EH (cell line): ENCODE measurements around the gene C12orf54.
"Not testable (repeated sequence)": the region's sequence is repeated elsewhere in the genome, so short reads cannot be mapped to it uniquely, and the experiment has no call there.

Source experiments
- DNase-seq: peaks from one replicate; pipeline ENCODE4 v3.0.0-alpha.2; 2015; ENCODE audit warnings: low read depth

C12orf54 gene

DNA sequence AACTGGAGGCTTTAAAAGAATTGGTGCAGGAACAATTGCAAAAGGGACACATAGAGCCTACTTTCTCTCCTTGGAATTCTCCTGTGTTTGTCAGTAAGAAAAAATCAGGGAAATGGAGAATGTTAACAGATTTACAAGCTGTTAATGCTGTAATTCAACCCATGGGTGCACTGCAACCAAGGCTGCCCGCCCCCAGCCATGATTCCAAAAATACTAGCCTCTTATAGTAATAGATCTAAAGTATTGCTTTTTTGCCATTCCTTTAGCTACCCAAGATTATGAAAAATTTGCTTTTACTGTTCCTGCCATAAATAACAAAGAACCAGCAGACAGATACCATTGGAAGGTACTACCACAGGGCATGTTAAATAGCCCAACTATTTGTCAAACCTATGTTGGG, 27.8 kb downstream of the C12orf54 start:
- no peak for DNase-seq

DNA sequence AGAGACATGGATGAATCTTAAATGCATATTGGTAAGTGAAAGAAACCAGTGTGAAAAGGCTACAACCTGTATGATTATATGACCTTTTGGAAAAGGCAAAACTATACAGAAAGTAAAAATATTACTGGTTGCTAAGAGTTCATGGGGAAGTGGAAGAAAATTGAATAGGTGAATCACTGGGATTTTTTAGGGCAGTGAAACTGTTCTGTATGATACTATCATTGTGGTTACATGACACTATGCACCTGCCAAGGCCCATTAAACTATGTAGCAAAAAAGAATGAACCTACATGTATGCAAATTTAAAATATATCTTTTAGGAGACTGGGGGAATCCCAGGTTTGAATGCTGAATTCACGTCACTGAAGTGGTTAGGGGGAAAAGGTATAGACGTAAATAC, 30.6 kb downstream of the C12orf54 start:
- DNase-seq = no peak

DNA sequence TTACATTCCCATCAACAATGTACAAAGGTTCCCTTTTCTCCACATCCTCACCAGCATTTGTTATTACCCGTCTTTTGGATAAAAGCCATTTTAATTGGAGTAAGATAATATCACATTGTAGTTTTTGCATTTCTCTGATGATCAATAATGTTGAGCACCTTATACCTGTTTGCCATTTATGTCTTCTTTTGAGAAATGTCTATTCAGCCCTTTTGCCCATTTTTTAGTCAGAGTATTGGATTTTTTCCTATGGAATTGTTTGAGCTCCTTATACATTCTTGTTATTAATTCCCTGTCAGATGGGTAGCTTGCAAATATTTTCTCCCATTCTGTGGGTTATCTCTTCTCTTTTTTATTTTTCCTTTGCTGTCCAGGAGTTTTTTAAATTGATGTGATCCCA, 32.4 kb downstream of the C12orf54 start:
- no peak for DNase-seq

DNA sequence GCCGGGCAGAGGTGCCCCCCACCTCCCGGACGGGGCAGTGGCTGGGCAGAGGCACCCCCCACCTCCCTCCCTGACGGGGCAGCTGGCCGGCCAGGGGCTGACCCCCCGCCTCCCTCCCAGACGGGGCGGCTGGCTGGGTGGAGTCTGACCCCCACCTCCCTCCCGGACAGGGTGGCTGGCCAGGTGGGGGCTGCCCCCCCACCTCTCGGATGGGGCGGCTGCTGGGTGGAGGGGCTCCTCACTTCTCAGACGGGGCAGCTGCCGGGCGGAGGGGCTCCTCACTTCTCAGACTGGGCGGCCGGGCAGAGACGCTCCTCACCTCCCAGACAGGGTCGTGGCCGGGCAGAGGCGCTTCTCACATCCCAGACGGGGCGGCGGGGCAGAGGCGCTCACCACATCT, 38.1 kb downstream of the C12orf54 start:
- not testable (repeated sequence) for DNase-seq

DNA sequence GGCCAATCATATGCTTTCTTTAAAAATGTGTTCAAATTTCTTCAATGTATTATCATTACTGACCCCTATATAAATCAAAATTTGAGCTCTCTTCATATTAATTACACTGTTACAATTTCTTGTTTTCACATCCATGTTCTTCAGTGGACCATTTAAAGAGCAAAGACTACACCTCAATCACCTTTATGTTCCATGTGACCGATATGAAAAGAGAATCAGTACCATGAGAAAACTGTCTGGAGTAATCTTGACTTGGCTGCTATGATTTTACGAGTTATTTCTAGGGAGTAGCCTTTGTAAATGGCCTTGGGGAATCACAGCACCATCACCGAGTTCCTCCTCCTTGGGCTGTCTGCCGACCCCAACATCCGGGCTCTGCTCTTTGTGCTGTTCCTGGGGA, 43.0 kb downstream of the C12orf54 start, which contains the start of gene OR8S1:
OR8S1 (plus strand) TSS at position 301 of the 400 bp plus-strand sequence; CDS start at position 301, 0 bp downstream.
- no peak for DNase-seq

DNA sequence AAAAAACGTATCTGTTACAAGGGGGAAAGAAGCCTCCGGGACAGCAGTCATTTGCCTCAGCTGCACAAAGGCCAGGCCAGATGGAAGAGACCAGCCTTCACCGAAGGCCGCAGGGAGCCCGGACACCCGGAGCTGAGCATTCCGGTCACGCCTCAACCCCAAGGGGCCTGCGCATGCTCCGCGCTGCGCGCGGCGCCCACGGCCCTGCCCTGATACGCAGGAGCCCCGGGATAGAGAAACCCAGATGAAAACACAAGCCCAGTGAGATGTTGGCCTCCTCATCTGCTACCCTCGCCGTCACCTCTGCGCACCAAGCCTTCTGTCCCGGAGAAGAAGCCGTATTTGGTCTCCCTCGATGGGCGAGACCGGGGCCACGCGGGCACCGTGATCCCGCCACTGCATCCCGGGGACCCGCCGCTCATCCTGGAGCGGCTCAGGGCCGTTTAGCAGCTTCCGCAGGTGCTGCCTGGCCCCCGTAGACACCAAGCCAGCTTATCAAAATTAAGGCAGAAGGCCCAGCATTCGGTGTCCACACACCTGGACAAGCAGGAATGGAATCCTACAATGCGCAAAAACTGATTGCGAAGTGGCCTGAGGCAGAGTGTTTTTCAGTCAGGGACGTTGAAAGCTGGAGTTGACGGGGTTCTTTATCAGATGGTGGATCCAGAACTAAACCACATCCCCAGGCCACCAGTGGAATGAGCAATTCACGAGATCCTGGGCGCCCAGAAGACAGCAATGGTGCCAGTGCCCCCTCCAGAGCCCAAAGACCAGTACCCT, 45.8 kb downstream of the C12orf54 start:
- no peak for DNase-seq

DNA sequence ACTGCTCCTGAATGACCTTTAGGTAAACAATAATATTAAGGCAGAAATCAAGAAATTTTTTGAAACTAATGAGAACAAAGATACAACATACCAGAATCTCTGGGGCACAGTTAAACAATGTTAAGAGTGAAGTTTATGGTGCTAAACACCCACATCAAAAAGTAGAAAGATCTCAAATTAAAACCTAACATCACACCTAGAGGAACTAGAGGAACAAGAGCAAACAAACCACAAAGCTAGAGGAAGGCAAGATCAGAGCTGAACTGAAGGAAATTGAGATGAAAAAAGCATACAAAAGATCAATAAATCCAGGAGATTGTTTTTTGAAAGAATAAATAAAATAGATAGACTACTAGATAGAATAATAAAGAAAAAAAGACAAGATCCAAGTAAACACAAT, 50.3 kb downstream of the C12orf54 start:
- no peak for DNase-seq

DNA sequence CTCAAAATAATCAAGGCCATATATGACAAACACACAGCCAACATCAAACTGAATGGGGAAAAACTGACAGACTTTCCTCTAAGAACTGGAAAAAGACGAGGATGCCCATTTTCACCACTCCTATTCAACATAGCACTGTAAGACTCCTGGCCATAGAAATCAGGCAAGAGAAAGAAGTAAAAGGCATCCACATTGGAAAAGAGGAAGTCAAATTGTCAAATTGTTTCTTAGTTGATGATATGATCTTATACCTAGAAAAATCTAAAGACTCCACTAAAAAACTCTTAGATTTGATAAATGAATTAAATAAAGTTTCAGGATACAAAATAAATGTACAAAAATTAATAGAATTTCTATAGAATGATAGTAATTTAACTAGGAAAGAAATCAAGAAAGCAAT, 54.3 kb downstream of the C12orf54 start:
- DNase-seq = no peak

DNA sequence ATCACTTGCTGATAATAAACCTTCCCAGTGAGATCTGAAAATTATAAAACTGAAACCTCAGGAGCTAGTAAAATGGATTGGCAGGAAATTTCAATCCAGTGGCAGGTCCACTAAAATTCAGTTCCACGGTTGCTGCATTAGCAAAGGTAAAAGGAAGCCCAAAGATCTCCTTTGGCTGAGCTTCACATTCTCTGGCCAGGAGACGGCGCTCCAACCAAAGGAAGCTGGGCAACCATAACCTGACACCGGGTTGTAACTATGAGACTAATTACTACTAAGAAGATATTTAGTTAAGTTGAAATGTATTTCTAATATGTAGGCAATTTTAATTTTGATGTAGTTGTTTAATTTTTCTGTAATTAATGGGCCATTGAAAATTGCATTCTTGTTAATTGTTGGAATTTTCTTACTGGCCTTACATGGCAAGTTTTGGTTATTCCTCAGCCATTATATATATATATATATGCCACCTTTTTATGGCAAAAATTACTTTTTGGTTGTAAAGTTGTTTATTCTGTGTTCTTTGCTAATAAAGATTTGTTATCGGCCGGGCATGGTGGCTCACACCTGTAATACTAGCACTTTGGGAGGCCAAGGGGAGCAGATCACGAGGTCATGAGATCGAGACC, 60.1 kb downstream of the C12orf54 start:
- peak; percentile 37 for DNase-seq

DNA sequence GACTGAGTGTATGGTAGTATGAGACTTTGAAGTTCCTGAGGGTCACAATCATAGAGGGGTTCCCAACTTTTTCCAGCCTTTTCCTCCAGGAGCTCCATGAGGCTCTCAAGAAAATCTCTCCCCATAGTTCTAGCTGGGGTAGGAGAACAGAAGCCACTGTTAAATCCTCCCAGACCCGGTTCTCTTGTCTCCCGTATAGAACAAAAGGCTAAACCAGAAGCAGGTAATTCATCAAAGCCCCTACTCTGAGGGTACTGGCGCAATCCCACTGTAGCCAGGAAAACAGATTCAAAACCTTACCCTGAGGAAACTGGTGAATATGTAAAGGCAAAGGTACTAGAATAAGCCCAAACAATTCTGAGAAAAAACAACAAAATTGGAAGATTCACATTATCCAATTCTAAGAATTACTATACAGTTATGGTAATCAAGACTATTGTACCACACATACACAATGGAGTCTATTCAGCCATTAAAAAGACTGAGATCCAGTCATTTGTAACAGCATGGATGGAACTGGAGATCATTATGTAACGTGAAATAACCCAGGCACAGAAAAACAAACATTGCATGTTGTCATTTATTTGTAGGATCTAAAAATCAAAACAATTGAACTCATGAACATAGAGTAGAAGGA, 63.7 kb downstream of the C12orf54 start:
- DNase-seq = no peak
